MCF 10A (cell line): Measurements from ENCODE around the gene ALG2. TPM values are rescaled to one million over a fixed set of nuclear protein-coding genes. Genes with fewer than 3 reads are reported as not detected.

Source experiments
- BruUV-seq: library from RNA; stranded (reverse); fragments of 400-500 nt; replicated peaks from 2 replicates; lab custom pipeline; 2021; lab: Mats Ljungman, UMichigan
- CTCF ChIA-PET: fragments of 300-600 bp; sonication (Branson Sonifier 250); formaldehyde crosslinking; extraction: SDS; loops from one replicate; lab custom pipeline; 2021; ENCODE audit warnings: antibody characterized with exemption, inconsistent platforms; lab: Yijun Ruan, JAX
- POLR2A ChIA-PET: fragments of 300-600, 350-650 bp; sonication (Branson Sonifier 250); formaldehyde crosslinking; extraction: SDS; loops from one replicate; lab custom pipeline; 2020; ENCODE audit warnings: antibody characterized with exemption, inconsistent platforms; lab: Yijun Ruan, JAX
- DNase-seq: peaks from one replicate; pipeline ENCODE4 v3.0.0-alpha.2; 2018; ENCODE audit not compliant: unreplicated experiment
- H3K27ac Mint-ChIP-seq: one replicate; pipeline ENCODE4 v1.8.0; 2022; ENCODE audit warnings: mild to moderate bottlenecking, low read depth, mixed read lengths; ENCODE audit not compliant: unreplicated experiment
- H3K27me3 Mint-ChIP-seq: one replicate; pipeline ENCODE4 v1.8.0; 2022; ENCODE audit warnings: mixed read lengths; ENCODE audit not compliant: insufficient read depth, unreplicated experiment
- H3K36me3 Mint-ChIP-seq: one replicate; pipeline ENCODE4 v1.8.0; 2022; ENCODE audit warnings: mild to moderate bottlenecking, moderate library complexity, mixed read lengths; ENCODE audit not compliant: insufficient read depth, unreplicated experiment
- H3K4me1 Mint-ChIP-seq: one replicate; pipeline ENCODE4 v1.8.0; 2022; ENCODE audit warnings: mixed read lengths; ENCODE audit not compliant: insufficient read depth, unreplicated experiment
- H3K4me3 Mint-ChIP-seq: one replicate; pipeline ENCODE4 v1.8.0; 2022; ENCODE audit warnings: mild to moderate bottlenecking, moderate library complexity, mixed read lengths; ENCODE audit not compliant: unreplicated experiment
- H3K9me3 Mint-ChIP-seq: one replicate; pipeline ENCODE4 v1.8.0; 2022; ENCODE audit warnings: mixed read lengths; ENCODE audit not compliant: unreplicated experiment
- CTCF ChIP-seq: fragments of 200-600 bp; IDR thresholded peaks from one replicate; pipeline ENCODE4 v1.8.0; 2022; ENCODE audit warnings: antibody characterized with exemption, mild to moderate bottlenecking; ENCODE audit not compliant: unreplicated experiment
- intact Hi-C: fragments of 100-400 bp; cut with micrococcal nuclease; formaldehyde crosslinking; loops from 2 replicates; pipeline ENCODE4 v1.14.1; 2022
- total RNA-seq: library from RNA; stranded (reverse); gene quantifications from 2 replicates; pipeline ENCODE4 v1.2.3, GENCODE V29; 2022

The ALG2 gene
- total RNA-seq, 1 experiment from 2014 or later = 54.7 TPM

- H3K4me1 Mint-ChIP-seq = peaks cover 9% of the 10 kb centered on the region
- intact Hi-C loops = loop anchor here (10.0 kb wide), 1 partner anchor 77 kb away; no protein-coding TSS in a partner anchor
Observed at GRCh38 chr9:99261923-99262322, 40.2 kb upstream of the ALG2 start.

GRCh38 chr9:99259231-99259918, 37.6 kb upstream of the ALG2 start:
- intact Hi-C loops = no loop called here
- H3K4me3 Mint-ChIP-seq = no peak overlapping the region
- ChIA-PET POLR2A (no interaction called here), CTCF (interaction anchor here (0.6 kb wide), 4 partner anchors 96 to 958 kb away, joined by 3 read pairs; no protein-coding TSS in a partner anchor)
- TF ChIP-seq CTCF = no peak
- no TSS peak for BruUV-seq
- no peak overlapping the region for H3K27ac Mint-ChIP-seq
- H3K27me3 Mint-ChIP-seq = no peaks in the 10 kb centered on the region
- no peaks in the 10 kb centered on the region for H3K4me1 Mint-ChIP-seq
- H3K36me3 Mint-ChIP-seq = no peaks in the 10 kb centered on the region
- no peaks in the 10 kb centered on the region for H3K9me3 Mint-ChIP-seq
- no peak for DNase-seq

More at GRCh38 chr9:99261923-99262322, 40.2 kb upstream of the ALG2 start:
- H3K27me3 Mint-ChIP-seq = no peaks in the 10 kb centered on the region
- ChIA-PET POLR2A (no interaction called here), CTCF (interaction anchor here (0.7 kb wide), 1 partner anchor 301 kb away, joined by 4 read pairs; no protein-coding TSS in a partner anchor)
- H3K36me3 Mint-ChIP-seq = no peaks in the 10 kb centered on the region
- H3K9me3 Mint-ChIP-seq = no peaks in the 10 kb centered on the region
- H3K27ac Mint-ChIP-seq = no peak overlapping the region
- no peak for DNase-seq
- no peak for TF ChIP-seq CTCF
- H3K4me3 Mint-ChIP-seq = no peak overlapping the region
- BruUV-seq = no TSS peak

DNA sequence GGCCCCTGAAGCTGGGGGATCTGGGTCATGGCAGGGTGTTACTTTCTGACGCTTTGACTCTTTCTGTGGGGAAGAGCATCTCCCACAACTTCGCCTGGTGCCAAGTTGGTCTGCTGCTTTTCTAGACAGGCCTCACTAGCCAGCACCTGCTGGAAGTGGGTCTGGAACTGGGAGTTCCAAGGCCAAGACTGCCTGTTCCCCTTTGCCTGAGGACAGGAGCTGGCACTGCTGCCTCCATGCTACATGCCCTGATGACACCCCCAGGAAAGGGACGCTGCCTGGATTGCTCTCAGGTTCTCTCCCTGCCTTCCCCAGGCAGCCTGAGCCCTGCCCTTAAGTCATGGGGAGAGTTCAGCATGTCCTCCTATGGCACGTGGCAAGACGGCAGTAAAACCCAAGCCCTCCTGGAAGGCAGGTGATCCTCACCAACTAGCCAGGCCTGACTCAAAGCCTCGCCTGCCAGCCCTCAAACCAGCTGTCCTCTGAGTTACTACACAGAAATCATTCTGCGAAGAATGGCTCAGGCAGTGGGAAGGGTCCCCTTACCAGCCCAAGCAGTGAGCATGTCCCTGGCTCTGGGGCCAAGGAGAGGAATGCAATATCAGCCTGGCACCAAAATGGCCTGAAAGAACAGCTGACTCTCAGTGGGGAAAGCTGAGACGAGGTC, 36.1 kb upstream of the ALG2 start:
- Mint-ChIP-seq H3K27ac (no peak overlapping the region), H3K27me3 (no peaks in the 10 kb centered on the region), H3K4me1 (no peaks in the 10 kb centered on the region), H3K9me3 (no peaks in the 10 kb centered on the region), H3K4me3 (no peak overlapping the region), H3K36me3 (no peaks in the 10 kb centered on the region)
- POLR2A ChIA-PET = interaction anchor here (1.8 kb wide), 1 partner anchor 12 kb away, joined by 7 read pairs; no protein-coding TSS in a partner anchor
- no TSS peak for BruUV-seq
- CTCF ChIA-PET = interaction anchor here (0.7 kb wide), 1 partner anchor 11 kb away, joined by 3 read pairs; no protein-coding TSS in a partner anchor
- intact Hi-C loops = no loop called here
- no peak for DNase-seq
- no peak for TF ChIP-seq CTCF

GRCh38 chr9:99255651-99256050, 33.9 kb upstream of the ALG2 start:
- H3K27ac Mint-ChIP-seq = no peak overlapping the region
- intact Hi-C loops = no loop called here
- H3K4me3 Mint-ChIP-seq = no peak overlapping the region
- POLR2A ChIA-PET = interaction anchor here (0.8 kb wide), 1 partner anchor 498 kb away, joined by 3 read pairs; no protein-coding TSS in a partner anchor
- DNase-seq = no peak
- H3K36me3 Mint-ChIP-seq = no peaks in the 10 kb centered on the region
- no TSS peak for BruUV-seq
- H3K27me3 Mint-ChIP-seq = no peaks in the 10 kb centered on the region
- no peaks in the 10 kb centered on the region for H3K9me3 Mint-ChIP-seq
- CTCF ChIA-PET = interaction anchor here (0.7 to 1.1 kb wide), 3 partner anchors 10 to 954 kb away, joined by 3 to 5 read pairs (median 4); no protein-coding TSS in a partner anchor
- H3K4me1 Mint-ChIP-seq = no peaks in the 10 kb centered on the region
- TF ChIP-seq CTCF = no peak
